WERI-Rb-1 (cell line): ENCODE measurements around the gene IQSEC1.

Experiments
- DNase-seq: peaks from one replicate; pipeline ENCODE4 v3.0.0-alpha.2; 2020
- H3K27ac ChIP-seq: fragments of 250-450 bp; sonication (Bioruptor Pico); 2 replicates; pipeline ENCODE4 v1.5.1; 2020; ENCODE audit warnings: mild to moderate bottlenecking, moderate library complexity
- H3K27me3 ChIP-seq: fragments of 250-450 bp; sonication (Bioruptor Pico); 2 replicates; pipeline ENCODE4 v1.5.1; 2021; ENCODE audit warnings: mild to moderate bottlenecking, low read depth, moderate library complexity; ENCODE audit not compliant: insufficient read depth, severe bottlenecking
- H3K36me3 ChIP-seq: fragments of 250-450 bp; sonication (Bioruptor Pico); 2 replicates; pipeline ENCODE4 v1.5.1; 2020; ENCODE audit warnings: mild to moderate bottlenecking, moderate library complexity
- H3K4me3 ChIP-seq: 2 replicates; pipeline ENCODE4 v1.5.1; 2011; ENCODE audit warnings: low read depth, mild to moderate bottlenecking, control low read depth, low read length
- H3K9me3 ChIP-seq: fragments of 250-450 bp; sonication (Bioruptor Pico); 2 replicates; pipeline ENCODE4 v1.5.1; 2021; ENCODE audit warnings: mild to moderate bottlenecking, moderate library complexity; ENCODE audit not compliant: severe bottlenecking
- CTCF ChIP-seq: IDR thresholded peaks from 2 replicates; pipeline ENCODE4 v1.5.1; 2011; ENCODE audit warnings: low read depth, mild to moderate bottlenecking, control low read depth, inconsistent platforms, low read length

Gene IQSEC1

GRCh38 chr3:13098192-13098988, 25.2 kb upstream of the IQSEC1 start:
- no peaks in the 10 kb centered on the region for H3K27me3 ChIP-seq
- H3K36me3 ChIP-seq = no peaks in the 10 kb centered on the region; the same call in 1 of the 2 replicates
- no peak for DNase-seq
- H3K4me3 ChIP-seq = no peak overlapping the region
- H3K9me3 ChIP-seq = no peaks in the 10 kb centered on the region
- TF ChIP-seq CTCF = no peak
- no peak overlapping the region for H3K27ac ChIP-seq

GRCh38 chr3:13096356-13096755, 23.1 kb upstream of the IQSEC1 start:
- H3K27me3 ChIP-seq = no peaks in the 10 kb centered on the region
- H3K36me3 ChIP-seq = no peaks in the 10 kb centered on the region; the same call in 1 of the 2 replicates
- no peak overlapping the region for H3K4me3 ChIP-seq
- TF ChIP-seq CTCF = no peak
- DNase-seq = no peak
- no peaks in the 10 kb centered on the region for H3K9me3 ChIP-seq
- no peak overlapping the region for H3K27ac ChIP-seq

- Histone ChIP-seq H3K27me3 (no peaks in the 10 kb centered on the region), H3K9me3 (no peaks in the 10 kb centered on the region), H3K36me3 (no peaks in the 10 kb centered on the region; the same call in 1 of the 2 replicates), H3K27ac (peak overlapping the region; percentile 65), H3K4me3 (peak overlapping the region; percentile 10; the same call in 1 of the 2 replicates)
- TF ChIP-seq CTCF = no peak
- peak; percentile 88 for DNase-seq
These were observed 22.2 kb upstream of the IQSEC1 start for GRCh38 chr3:13095408-13095937.

- DNase-seq = no peak
- Histone ChIP-seq H3K4me3 (no peak overlapping the region), H3K36me3 (no peaks in the 10 kb centered on the region; the same call in 1 of the 2 replicates), H3K27ac (peak overlapping the region; percentile 65), H3K9me3 (no peaks in the 10 kb centered on the region), H3K27me3 (no peaks in the 10 kb centered on the region)
- TF ChIP-seq CTCF = no peak
These were observed 20.5 kb upstream of the IQSEC1 start for GRCh38 chr3:13093687-13094086.

- Histone ChIP-seq H3K4me3 (no peak overlapping the region), H3K27ac (peak overlapping the region; percentile 23), H3K27me3 (no peaks in the 10 kb centered on the region), H3K9me3 (no peaks in the 10 kb centered on the region), H3K36me3 (no peaks in the 10 kb centered on the region; the same call in 1 of the 2 replicates)
- no peak for DNase-seq
- no peak for TF ChIP-seq CTCF
These were observed 19.7 kb upstream of the IQSEC1 start for GRCh38 chr3:13092621-13093617.
